Measurements from ENCODE around the gene RNU5B-1.

RNU5B-1 gene

DNA sequence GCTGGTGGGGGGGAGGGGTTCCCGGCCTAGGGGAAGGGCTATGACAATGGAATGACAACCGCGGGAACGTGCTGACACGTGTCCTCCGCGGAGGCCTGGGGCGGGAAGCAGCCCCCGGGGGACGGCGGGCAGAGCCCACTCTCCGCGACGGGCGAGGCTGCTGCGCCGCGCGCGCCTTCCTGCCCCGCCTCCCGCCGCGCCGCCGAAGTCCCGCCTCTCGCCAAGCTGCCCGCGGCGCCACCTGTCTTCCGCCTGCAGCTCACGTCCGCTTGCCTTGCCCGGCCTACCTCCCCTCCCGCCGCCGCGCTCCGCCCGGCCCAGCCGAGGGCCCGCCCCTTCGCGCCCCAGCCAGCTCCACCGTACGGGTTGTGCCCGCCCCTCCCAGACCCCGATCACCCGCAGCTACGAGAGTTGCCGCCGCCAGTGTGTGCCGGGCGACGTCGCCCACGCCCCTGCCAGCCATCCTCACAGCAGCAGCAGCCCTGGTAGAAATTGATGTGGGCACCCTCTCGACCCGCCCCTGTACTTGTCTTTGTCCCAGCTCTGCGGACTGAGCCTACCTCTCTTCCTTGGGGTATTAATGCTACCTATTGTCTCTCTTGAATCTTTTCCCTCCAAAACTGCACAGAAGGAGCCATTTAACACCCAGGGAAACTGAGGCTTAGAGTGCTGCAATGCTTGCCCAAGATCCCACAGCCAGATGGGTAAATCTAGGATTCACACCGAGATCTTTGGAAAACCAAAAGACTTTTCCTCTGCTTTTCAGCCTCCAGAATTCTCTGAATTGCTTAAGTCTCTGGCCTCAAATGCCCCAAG lies 17.6 kb upstream of the RNU5B-1 start, which contains the start of gene PARP16:
TSS of gene PARP16 (minus strand) at position 180 of the 816 bp plus-strand sequence. CDS start 457 bp downstream, outside the sequence.
- peak; percentile 80 to 99 (median 92) for DNase-seq
- intact Hi-C loops (cut with DNase I), result no loop called here

DNA sequence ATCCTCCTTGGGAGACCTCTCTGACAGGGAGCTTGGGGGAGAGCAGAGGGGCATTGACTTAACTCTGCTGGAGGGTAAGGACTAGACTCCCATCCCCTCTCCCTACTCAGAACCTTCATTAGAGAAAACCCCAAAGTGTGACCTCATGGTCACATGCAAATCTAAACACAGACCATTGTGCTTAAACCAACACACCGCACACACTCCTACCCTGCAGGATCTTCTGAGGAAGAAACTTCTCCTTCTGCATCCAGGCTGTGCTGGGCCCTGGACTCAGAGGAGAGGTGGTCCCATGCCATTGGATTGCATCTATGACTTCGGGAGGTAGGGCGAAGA lies 17.0 kb upstream of the RNU5B-1 start:
- no peak for DNase-seq
- intact Hi-C loops (cut with DNase I), result no loop called here

DNA sequence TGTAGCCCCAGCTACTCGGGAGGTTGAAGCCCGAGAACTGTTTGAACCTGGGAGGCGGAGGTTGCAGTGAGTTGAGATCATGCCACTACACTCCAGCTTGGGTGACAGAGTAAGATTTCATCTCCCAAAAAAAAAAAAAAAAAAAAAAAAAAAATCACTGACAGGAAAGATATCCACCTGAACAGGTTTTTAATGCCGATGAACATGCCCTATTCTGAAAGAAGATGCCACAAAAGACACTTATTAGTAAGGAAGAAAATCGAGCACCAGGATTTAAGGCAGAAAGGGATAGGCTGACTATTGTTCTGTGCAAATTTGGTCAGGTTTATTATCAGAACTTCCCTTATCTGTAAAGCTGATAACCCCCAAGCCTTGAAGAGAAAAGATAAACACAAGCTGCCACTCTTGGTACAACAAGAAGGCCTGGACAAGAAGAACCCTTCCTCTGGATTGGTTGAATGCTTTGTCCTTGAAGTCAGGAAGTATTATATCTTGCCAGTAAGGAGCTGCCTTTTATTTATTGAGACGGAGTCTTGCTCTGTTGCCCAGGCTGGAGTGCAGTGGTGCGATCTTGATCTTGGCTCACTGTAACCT lies 15.1 kb upstream of the RNU5B-1 start:
- intact Hi-C loops (cut with DNase I), result no loop called here
- no peak for DNase-seq

DNA sequence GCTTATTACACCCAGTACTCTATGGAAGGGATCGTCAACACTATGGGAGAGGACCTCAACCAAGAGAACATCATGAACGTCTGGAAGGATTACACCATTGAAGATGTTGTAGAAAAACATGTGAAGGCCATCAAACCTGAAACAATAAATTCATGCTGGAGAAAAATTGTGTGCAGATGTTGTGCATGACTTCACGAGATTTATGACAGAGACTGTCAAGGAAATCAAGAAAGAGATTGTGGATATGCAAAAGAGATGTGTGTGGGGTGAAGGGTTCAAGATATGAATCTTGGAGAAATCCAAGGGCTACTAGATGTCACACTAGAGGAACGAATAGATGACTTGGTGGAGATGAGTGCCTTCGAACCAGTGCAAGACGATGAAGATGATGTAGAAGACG lies 14.2 kb upstream of the RNU5B-1 start:
- intact Hi-C loops (cut with DNase I), result no loop called here

DNA sequence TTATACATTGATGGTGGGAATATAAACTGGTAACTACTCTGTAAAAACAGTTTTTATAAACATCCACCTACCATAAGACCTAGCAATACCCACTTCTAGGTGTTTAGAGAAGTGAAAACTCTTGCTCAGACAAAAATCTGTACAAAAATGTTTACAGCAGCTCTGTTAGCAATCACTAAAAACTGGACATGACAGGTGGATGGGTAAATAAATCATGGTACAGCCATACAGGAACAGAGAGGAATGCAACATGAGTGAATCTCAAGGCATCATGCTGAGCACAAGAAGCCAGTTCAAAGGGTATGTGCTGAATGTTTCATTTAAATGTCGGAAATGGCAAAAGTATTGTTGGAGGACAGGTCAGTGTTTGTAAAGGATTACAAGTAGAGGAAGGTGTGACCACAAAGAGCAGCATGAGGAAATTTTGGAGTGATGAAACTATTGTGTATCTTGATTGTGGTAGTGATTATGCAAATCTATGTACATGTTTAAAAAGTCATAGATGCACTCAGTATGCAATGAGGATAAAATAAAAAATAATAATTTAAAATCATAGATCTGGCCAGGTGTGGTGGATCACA lies 11.4 kb upstream of the RNU5B-1 start:
- no peak for DNase-seq
- intact Hi-C loops (cut with DNase I), result no loop called here

More for the DNA sequence above, 14.2 kb upstream of the RNU5B-1 start:
- DNase-seq, result no peak

DNA sequence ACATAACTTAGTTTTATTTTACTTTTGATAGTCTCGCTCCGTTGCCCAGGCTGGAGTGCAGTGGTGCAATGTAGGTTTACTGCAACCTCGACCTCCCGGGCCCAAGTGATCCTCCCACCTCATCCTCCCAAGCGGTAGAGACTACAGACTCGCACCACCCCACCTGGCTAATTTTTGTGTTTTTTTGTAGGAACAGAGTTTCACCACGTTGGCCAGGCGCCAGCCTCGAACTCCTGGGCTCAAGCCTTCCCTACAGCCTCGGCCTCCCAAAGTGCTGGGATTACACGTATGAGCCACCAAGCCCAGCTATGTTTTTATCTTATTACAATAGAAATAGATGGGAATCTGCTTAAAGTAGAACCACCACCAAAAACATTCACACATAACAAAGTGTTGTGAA lies 5.7 kb upstream of the RNU5B-1 start:
- intact Hi-C loops (cut with DNase I), result no loop called here
- peak in 3 of 10 donors; percentile 11 to 52 (median 37) for DNase-seq

DNA sequence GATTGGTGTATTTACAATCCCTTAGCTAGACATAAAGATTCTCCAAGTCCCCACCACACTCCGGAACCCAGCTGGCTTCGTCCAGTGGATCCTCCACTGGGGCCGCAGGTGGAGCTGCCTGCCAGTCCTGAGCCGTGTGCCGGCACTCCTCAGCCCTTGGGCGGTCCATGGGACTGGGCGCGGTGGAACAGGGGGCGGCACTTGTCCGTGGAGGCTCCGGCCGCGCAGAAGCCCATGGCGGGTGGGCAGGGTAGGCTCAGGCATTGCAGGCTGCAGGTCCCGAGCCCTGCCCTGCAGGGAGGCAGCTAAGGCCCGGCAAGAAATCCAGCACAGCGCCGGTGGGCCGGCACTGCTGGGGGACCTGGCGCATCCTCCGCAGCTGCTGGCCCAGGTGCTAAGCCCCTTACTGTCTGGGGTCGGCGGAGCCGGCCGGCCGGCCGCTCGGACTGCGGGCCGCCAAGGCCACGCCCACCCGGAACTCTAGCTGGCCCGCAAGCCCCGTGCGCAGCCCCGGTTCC lies 3.5 kb upstream of the RNU5B-1 start:
- intact Hi-C loops (cut with DNase I), result no loop called here
- DNase-seq, result peak in 3 of 10 donors; percentile 59 to 80 (median 70)

DNA sequence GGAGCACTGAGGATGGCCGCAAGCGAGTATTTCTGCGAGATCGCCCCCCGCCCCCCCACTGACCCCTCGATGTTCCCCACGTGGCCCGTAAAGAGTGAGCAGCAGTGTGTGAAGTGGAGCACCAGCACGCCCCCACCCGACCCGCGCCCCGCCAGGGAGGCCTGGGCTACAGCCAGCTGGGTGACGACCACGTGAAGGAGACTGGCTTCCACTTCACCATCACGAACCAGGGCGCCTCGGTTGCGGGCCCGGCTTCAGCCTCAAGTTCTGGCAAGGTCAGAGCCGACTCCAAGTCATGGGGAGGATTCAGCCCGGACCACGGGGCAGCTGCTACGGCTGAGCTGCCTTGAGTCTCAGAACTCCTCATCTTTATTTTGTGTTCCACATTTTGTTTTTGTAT lies 2.4 kb upstream of the RNU5B-1 start:
- intact Hi-C loops (cut with DNase I), result no loop called here
- peak in 3 of 10 donors; percentile 68 to 86 (median 76) for DNase-seq

DNA sequence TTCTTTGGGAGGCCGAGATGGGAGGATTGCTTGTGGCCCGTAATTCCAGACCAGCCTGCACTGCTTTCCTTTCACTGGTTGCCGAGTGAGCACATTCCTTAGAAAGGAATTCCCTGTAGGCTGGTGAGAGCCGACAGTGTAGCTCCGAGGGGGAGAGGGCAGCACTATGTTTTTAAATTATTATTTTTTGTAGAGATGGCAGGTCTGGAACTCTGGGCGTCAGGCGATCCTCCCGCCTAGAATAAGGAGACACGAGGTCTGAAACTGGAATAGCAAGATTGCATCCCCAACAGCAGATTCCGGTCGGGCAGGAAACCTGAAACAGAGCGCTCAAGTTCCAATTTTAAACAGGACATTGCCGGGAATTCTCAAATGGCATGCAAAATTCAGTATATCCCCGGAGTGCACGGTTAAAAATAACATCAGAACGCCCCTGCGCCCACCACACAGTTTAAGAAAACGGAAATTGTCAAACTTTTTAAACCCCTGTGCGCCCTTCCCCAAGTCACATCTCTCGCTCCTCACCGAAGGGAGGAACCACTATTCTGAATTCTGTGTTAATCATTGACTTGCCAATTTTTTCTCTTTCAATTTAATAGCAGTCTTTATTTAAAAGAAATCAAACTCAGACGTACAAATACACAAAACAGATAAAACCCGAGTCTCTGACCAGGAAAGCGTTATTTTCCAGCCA lies 643 bp upstream of the RNU5B-1 start:
- peak in 8 of 10 donors; percentile 32 to 86 (median 51) for DNase-seq
- intact Hi-C loops (cut with DNase I), result no loop called here

DNA sequence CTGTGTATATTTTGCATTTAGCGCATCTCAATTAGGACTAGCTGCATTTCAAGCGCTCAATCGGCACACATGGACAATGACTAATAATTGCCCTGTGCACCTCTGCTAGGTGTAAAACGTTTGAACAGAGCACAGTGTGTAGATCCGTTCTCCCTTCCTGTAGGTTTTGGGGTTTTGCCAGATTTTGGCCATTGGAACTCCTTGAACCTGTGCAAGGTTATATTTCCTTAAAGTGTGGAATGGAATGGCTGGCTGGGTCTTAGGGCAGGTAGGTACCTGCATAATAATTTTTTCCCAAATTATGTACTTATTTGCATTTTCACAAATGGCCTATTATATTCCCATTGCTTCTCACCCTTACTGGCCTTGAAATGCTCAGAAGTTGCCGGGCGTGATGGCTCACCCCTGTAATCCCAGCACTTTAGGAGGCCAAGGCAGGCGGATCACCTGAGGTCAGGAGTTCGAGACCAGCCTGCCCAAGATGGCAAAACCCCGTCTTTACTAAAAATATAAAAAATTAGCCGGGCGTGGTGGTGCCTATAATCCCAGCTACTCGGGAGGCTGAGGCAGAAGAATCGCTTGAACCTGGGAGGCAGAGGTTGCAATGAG lies 777 bp downstream of the RNU5B-1 start:
- intact Hi-C loops (cut with DNase I), result no loop called here

DNA sequence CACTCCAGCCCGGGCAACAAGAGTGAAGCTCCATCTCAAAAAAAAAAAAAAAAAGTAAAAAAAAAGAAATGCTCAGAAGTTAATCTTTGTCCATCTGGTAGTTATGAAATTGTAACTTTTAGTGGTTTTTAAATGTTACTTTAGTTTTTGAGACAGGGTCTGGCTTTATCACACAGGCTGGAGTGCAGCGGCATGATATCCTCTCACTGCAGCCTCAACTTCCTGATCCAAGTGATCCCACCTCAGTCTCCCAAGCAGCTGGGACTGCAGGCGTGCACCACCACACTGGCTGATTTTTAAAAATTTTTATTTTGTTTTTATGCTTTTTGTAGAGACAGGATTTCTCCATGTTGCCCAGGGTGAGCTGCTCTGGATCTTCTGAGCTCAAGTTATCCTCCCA lies 1.3 kb downstream of the RNU5B-1 start:
- intact Hi-C loops (cut with DNase I), result no loop called here
- peak in 2 of 10 donors; percentile 12 to 26 for DNase-seq

More for the DNA sequence above, 777 bp downstream of the RNU5B-1 start:
- peak in 3 of 10 donors; percentile 12 to 42 (median 38) for DNase-seq

DNA sequence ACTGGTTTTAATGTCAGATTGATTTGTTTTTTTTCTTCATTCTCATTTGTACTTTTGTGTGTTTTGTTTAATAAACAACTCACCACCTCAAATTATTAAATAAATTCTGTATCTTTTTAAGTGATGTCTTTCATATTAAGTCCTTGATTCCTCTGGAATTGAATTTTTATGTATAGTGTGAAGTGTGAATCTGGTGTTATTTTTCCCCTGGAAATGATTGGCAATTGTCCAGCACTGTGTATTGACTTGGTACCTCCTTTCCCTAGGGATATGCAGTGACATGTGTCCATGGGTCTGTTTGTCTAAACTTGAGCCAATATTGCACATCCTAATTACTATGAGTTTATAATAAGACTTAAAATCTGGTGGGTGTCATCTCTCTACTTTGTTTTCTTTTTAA lies 2.1 kb downstream of the RNU5B-1 start:
- intact Hi-C loops (cut with DNase I), result no loop called here

DNA sequence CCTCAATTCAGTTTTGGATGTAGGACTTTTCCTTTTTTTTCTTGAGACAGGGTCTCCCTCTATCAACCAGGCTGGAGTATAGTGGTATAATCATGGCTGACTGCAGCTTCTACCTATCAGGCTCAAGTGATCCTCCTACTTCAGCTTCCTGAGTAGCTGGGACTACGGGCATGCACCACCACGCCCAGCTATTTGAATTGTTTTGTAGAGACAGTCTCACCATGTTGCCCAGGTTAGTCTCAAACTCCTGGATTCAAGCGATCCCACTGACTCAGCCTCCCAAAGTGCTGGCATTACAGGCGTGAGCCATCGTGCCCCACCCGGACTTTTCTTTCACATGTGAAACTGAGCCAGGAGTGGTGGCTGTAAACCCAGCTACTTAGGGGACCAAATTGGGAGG lies 3.5 kb downstream of the RNU5B-1 start:
- DNase-seq, result peak in 3 of 10 donors; percentile 12 to 30 (median 19)
- intact Hi-C loops (cut with DNase I), result no loop called here

More for the DNA sequence above, 2.1 kb downstream of the RNU5B-1 start:
- no peak for DNase-seq

DNA sequence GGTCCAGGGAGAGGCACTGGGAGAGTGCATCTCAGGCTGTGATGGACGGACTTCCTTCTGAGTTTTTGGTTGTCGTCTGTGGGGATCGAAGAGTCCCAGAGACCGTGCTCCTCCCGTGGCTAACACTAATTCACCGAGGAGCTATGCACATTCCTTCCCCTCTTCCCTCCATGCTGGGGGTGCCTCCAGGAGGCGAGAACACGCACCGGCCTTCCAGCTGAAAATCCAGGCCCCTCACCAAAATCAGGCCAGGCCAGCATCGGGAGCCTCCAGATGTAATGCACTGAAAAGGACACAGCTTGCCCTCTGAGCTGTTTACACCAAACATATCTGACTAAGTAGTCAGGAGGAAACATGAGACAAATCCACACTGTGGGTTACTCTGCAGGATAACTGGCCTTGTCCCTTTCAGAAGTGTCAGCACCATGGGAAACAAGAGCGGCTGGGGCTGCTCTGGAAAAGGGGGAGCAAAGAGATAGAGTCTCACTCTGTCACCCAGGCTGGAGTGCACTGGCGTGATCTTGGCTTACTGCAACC lies 5.5 kb downstream of the RNU5B-1 start:
- peak in 3 of 10 donors; percentile 22 to 59 (median 33) for DNase-seq
- intact Hi-C loops (cut with DNase I), result no loop called here

DNA sequence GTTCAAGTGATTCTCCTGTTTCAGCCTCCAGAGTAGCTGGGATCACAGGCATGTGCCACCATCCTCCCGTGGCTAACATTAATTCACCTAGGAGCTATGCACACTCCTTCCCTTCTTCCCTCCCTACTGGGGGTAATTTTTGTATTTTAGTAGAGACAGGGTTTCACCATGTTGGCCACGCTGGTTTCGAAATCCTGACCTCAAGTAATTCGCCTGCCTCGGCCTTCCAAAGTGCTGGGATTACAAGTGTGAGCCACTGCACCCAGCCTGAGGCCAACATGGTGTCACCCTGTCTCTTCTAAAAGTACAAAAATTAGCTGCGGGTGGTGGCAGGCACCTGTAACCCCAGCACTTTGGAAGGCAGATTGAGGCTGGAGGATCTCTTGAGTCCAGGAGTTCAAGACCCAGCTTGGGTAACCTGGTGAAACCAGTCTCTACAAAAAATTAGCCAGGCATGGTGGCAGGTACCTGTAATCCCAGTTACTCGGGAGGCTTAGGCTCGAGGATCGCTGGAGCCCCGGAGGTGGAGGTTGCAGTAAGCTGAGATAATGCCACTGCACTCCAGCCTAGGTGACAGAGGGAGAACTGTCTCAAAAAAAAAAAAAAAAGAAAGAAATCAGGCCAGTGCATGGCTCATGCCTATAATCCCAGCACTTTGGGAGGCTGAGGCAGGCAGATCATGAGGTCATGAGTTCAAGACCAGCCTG lies 6.1 kb downstream of the RNU5B-1 start:
- DNase-seq, result peak in 3 of 10 donors; percentile 39 to 53 (median 47)
- intact Hi-C loops (cut with DNase I), result no loop called here

DNA sequence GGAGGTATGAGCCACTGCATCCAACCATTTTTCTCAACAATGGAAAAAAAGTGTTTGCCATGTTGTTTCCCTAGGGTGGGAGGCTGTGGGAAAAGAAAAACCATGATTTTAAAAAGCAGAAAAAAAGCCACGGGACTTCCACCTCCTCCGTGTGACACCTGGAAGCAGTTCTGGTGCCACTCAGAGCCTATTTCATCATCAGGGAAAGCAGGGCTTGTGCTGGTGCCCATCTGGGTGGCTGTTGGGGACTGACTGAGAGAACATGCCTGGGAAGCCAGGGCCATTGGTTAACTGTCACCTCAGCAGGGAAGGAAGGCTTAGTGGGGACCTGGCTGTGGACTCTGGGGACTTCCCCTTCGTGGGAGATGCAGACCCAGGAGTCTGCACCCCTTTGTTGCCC lies 7.3 kb downstream of the RNU5B-1 start:
- intact Hi-C loops (cut with DNase I), result no loop called here
- DNase-seq, result peak in 2 of 10 donors; percentile 16 to 27

DNA sequence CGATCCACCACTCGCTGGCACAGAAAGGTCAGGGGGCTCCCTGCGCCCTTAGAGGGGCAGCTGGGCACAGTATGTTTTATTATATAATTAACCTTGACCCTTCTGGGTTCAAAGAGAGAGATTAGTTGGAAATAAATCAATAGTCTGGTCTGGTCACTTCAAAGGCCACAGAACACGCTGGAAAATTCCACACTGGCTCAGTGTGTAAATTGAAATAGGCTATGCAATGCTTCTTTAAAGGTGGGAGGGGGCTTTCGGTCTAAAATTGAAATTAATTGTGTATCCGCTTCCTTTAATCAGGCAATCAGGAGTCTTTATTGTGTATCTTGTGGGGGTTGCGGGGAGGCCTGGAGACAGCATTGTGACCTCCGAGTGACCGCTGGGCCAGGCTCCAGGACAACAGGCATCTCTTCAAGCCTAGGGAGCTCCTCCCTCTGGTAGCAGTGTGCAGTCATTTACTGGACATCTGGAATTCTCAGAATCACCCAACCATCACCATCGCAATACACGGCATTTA lies 8.0 kb downstream of the RNU5B-1 start:
- peak in 7 of 10 donors; percentile 40 to 93 (median 73) for DNase-seq
- intact Hi-C loops (cut with DNase I), result no loop called here

DNA sequence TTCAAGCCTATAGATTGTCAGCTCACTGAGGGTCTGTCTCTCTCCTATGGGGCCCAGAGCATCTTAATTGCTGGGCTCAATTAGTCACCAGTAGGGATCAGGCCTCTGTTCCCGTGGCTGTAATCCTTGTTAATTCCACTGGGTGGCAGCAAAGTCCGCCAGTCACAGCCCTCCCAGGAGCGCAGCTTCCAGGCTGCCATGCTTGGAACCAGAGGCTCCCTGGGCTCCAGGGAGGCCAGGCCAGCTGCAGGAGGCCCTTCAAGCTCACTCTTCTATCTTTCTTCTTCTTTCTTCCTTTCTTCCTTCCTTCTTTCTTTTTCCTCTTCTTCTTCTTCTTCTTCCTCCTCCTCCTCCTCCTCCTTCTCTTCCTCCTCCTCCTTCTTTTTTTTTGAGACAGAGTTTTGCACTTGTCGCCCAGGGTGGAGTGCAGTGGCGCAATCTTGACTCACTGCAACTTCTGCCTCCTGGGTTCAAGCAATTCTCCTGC lies 14.4 kb downstream of the RNU5B-1 start:
- intact Hi-C loops (cut with DNase I), result loop anchor here (1.0 kb wide), 1 partner anchor 66 kb away; no protein-coding TSS in a partner anchor

DNA sequence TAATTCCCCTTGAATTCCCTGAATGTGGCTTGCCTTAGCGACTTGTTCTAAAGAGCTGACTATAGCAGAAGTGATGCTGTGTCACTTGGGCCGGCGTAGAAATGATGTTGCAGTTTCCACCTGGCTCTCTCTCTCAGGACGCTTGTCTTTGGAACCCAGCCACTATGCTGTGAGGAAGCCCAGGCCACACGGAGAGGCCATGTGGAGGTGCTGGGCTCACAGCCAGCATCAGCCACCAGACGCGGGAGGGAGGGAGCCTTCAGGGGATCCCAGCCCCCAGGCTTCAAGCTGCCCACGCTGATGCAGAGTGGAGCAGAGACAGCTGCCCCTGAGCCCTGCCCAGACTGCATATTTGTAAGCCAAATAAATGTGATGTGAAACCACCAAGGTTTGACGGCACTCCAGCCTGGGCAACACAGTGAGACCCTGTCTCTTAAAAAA lies 18.6 kb downstream of the RNU5B-1 start:
- intact Hi-C loops (cut with DNase I), result no loop called here
- DNase-seq, result peak in 3 of 10 donors; percentile 23 to 86 (median 29)

More for the DNA sequence above, 14.4 kb downstream of the RNU5B-1 start:
- peak; percentile 63 to 97 (median 86) for DNase-seq
